Inflammatory macrophage (primary cell): ENCODE measurements around the gene PTGDR2.

ENCODE experiments used
- DNase-seq, 2 donors: peaks; one replicate each; pipeline ENCODE4 v3.0.0-alpha.2; 2020 to 2022

The PTGDR2 gene

GRCh38 chr11:60809249-60809648 lies 46.5 kb downstream of the PTGDR2 start:
- DNase-seq: no peak

- no peak for DNase-seq
Measured at GRCh38 chr11:60803273-60803936, 52.3 kb downstream of the PTGDR2 start.

GRCh38 chr11:60801194-60801593 lies 54.6 kb downstream of the PTGDR2 start:
- DNase-seq: no peak
